ENCODE data around the gene AOX1.
"Not testable (repeated sequence)": the region's sequence is repeated elsewhere in the genome, so short reads cannot be mapped to it uniquely, and the experiment has no call there.

- TF ChIP-seq CTCF (IDR thresholded peaks at IDR 0.05); TCF12 (IDR thresholded peaks at IDR 0.05); EP300 (IDR thresholded peaks at IDR 0.05; ENCODE audit: borderline replicate concordance in 1 of 2, low read depth in 1 of 2, low read length in 1 of 2); JUND (IDR thresholded peaks at IDR 0.05); FOSL2 (IDR thresholded peaks at IDR 0.05; ENCODE audit: borderline replicate concordance, low read depth): not testable (repeated sequence)
Observed at GRCh38 chr2:200566596-200566995, 19.2 kb upstream of the AOX1 start.
